NB4 (cell line): ENCODE measurements around the gene BTBD16.

ENCODE experiments used
- DNase-seq: peaks from one replicate; pipeline ENCODE4 v3.0.0; 2010; ENCODE audit warnings: low read depth
- H3K4me3 ChIP-seq: one replicate; pipeline ENCODE4 v1.5.1; 2011; ENCODE audit warnings: mild to moderate bottlenecking, low read depth, low read length, moderate library complexity
- CTCF ChIP-seq: IDR thresholded peaks from one replicate; pipeline ENCODE4 v1.5.1; 2012; ENCODE audit warnings: low read depth, low read length
- MAX ChIP-seq: IDR thresholded peaks from 2 replicates; pipeline ENCODE4 v1.6.1; 2011; ENCODE audit warnings: low read depth, low read length
- MYC ChIP-seq: IDR thresholded peaks from 2 replicates; pipeline ENCODE4 v1.6.1; 2011; ENCODE audit warnings: low read depth, low read length
- POLR2A ChIP-seq: IDR thresholded peaks from 2 replicates; pipeline ENCODE4 v1.6.1; 2011; ENCODE audit warnings: mild to moderate bottlenecking; ENCODE audit not compliant: insufficient read length; ENCODE audit errors: extremely low read depth

Gene BTBD16

GRCh38 chr10:122255509-122256301 lies 15.4 kb upstream of the BTBD16 start:
- H3K4me3 ChIP-seq, result no peak overlapping the region
- no peak for DNase-seq
- TF ChIP-seq CTCF, result no peak
- no peak for TF ChIP-seq POLR2A
- TF ChIP-seq MYC, result no peak
- TF ChIP-seq MAX, result no peak

- TF ChIP-seq POLR2A (no peak), CTCF (no peak), MAX (no peak), MYC (no peak)
- no peak overlapping the region for H3K4me3 ChIP-seq
- no peak for DNase-seq
These were observed 14.1 kb upstream of the BTBD16 start for GRCh38 chr10:122257041-122257440.

- H3K4me3 ChIP-seq, result no peak overlapping the region
- TF ChIP-seq MAX (0 out of 2 replicates have a peak, but pooled peaks have one; percentile 21), CTCF (no peak), POLR2A (no peak), MYC (no peak)
- DNase-seq, result peak; percentile 26
These were observed 12.7 kb upstream of the BTBD16 start for GRCh38 chr10:122258136-122259074.

GRCh38 chr10:122259075-122259466 lies 12.0 kb upstream of the BTBD16 start:
- no peak for TF ChIP-seq MAX
- TF ChIP-seq POLR2A, result no peak
- TF ChIP-seq MYC, result no peak
- TF ChIP-seq CTCF, result no peak
- H3K4me3 ChIP-seq, result no peak overlapping the region
- no peak for DNase-seq

- no peak overlapping the region for H3K4me3 ChIP-seq
- TF ChIP-seq MAX, result no peak
- DNase-seq, result no peak
These were observed 9.5 kb upstream of the BTBD16 start for GRCh38 chr10:122261584-122261983.

- H3K4me3 ChIP-seq, result no peak overlapping the region
- TF ChIP-seq POLR2A (no peak), MYC (no peak), CTCF (no peak), MAX (no peak)
- no peak for DNase-seq
These were observed 7.1 kb upstream of the BTBD16 start for GRCh38 chr10:122263971-122264370.
